Thoracic aorta (tissue), 2 donors: ENCODE measurements around the gene NLN. TPM values are rescaled to one million over a fixed set of nuclear protein-coding genes. Genes with fewer than 3 reads are reported as not detected.
"Not testable (repeated sequence)": the region's sequence is repeated elsewhere in the genome, so short reads cannot be mapped to it uniquely, and the experiment has no call there.

Experiments
- ATAC-seq: fragments of 150-250 bp; one replicate; pipeline ENCODE4 v1.8.0; 2017; ENCODE audit warnings: low read depth; ENCODE audit not compliant: insufficient number of reproducible peaks, low FRiP score
- DNase-seq: peaks from one replicate; pipeline ENCODE4 v3.0.0-alpha.2; 2020; ENCODE audit warnings: low spot score
- H3K27ac ChIP-seq, 2 donors: fragments of 200-600 bp; sonication (generic); 1 replicate in 1 of 2; 2 replicates in 1 of 2; pipeline ENCODE4 v1.5.1; 2016; ENCODE audit warnings: mild to moderate bottlenecking in 2 of 2, moderate library complexity in 2 of 2
- H3K27me3 ChIP-seq: fragments of 200-600 bp; sonication (generic); replicated peaks from 2 replicates; pipeline ENCODE4 v1.6.0; 2016; ENCODE audit warnings: mild to moderate bottlenecking; ENCODE audit not compliant: insufficient read depth
- H3K36me3 ChIP-seq: fragments of 200-600 bp; sonication (generic); one replicate; pipeline ENCODE4 v1.5.1; 2016
- H3K4me1 ChIP-seq, 2 donors: fragments of 200-600 bp; sonication (generic); 1 replicate in 1 of 2; 2 replicates in 1 of 2; pipeline versions ENCODE4 v1.5.1 to v1.6.0; 2016; ENCODE audit warnings: low read depth in 2 of 2, mild to moderate bottlenecking in 1 of 2; ENCODE audit not compliant: control insufficient read depth in 1 of 2
- H3K4me3 ChIP-seq: fragments of 200-600 bp; sonication (generic); 2 replicates; pipeline ENCODE4 v1.5.1; 2016; ENCODE audit warnings: mild to moderate bottlenecking
- H3K9me3 ChIP-seq: fragments of 200-600 bp; sonication (generic); 2 replicates; pipeline ENCODE4 v1.5.1; 2016
- CTCF ChIP-seq: fragments of 200-600 bp; sonication (generic); IDR thresholded peaks from one replicate; pipeline ENCODE4 v1.5.1; 2019; ENCODE audit warnings: antibody characterized with exemption
- total RNA-seq, 2 donors: library from RNA; depleted of rRNA; stranded (reverse); fragments of >200 nt; gene quantifications; one replicate each; pipeline versions ENCODE4 v1.1.0 to v1.2.3, GENCODE V29; 2016

Gene NLN
- total RNA-seq, 2 donors from 2014 or later: 6.8 to 24.1 TPM

GRCh38 chr5:65871182-65871581 is 149.2 kb downstream of the NLN start:
- DNase-seq (no peak), ATAC-seq (no peak)
- Histone ChIP-seq H3K27ac (no peak overlapping the region), H3K27me3 (no peaks in the 10 kb centered on the region), H3K4me1 (no peaks in the 10 kb centered on the region), H3K9me3 (no peaks in the 10 kb centered on the region), H3K36me3 (no peaks in the 10 kb centered on the region), H3K4me3 (no peak overlapping the region)
- no peak for TF ChIP-seq CTCF

- H3K27me3 ChIP-seq, H3K27ac ChIP-seq, ATAC-seq, H3K4me3 ChIP-seq, H3K36me3 ChIP-seq, DNase-seq, H3K4me1 ChIP-seq, H3K9me3 ChIP-seq: not testable (repeated sequence)
These were observed 149.8 kb downstream of the NLN start for GRCh38 chr5:65871776-65872175.

- Histone ChIP-seq H3K4me3 (no peak overlapping the region), H3K9me3 (no peaks in the 10 kb centered on the region), H3K4me1 (no peaks in the 10 kb centered on the region), H3K36me3 (no peaks in the 10 kb centered on the region), H3K27ac (no peak overlapping the region), H3K27me3 (no peaks in the 10 kb centered on the region)
- TF ChIP-seq CTCF: no peak
- ATAC-seq: no peak
- no peak for DNase-seq
These were observed 151.3 kb downstream of the NLN start for GRCh38 chr5:65873181-65873750.

GRCh38 chr5:65874241-65874640 is 152.2 kb downstream of the NLN start:
- Histone ChIP-seq H3K27me3 (no peaks in the 10 kb centered on the region), H3K4me1 (no peaks in the 10 kb centered on the region), H3K4me3 (no peak overlapping the region), H3K27ac (no peak overlapping the region), H3K9me3 (no peaks in the 10 kb centered on the region), H3K36me3 (no peaks in the 10 kb centered on the region)
- TF ChIP-seq CTCF: no peak
- DNase-seq: no peak
- ATAC-seq: no peak

GRCh38 chr5:65876496-65876895 is 154.5 kb downstream of the NLN start:
- Histone ChIP-seq H3K27me3 (no peaks in the 10 kb centered on the region), H3K4me3 (no peak overlapping the region), H3K4me1 (no peaks in the 10 kb centered on the region), H3K9me3 (no peaks in the 10 kb centered on the region), H3K27ac (no peak overlapping the region), H3K36me3 (no peaks in the 10 kb centered on the region)
- ATAC-seq: no peak
- no peak for TF ChIP-seq CTCF
- no peak for DNase-seq

GRCh38 chr5:65876970-65877369 is 155.0 kb downstream of the NLN start:
- Histone ChIP-seq H3K27me3 (no peaks in the 10 kb centered on the region), H3K4me1 (no peaks in the 10 kb centered on the region), H3K9me3 (no peaks in the 10 kb centered on the region), H3K27ac (no peak overlapping the region), H3K4me3 (no peak overlapping the region), H3K36me3 (no peaks in the 10 kb centered on the region)
- DNase-seq (no peak), ATAC-seq (no peak)
- no peak for TF ChIP-seq CTCF
